ENCODE measurements around the gene BACE1. TPM values are rescaled to one million over a fixed set of nuclear protein-coding genes. Genes with fewer than 3 reads are reported as not detected.

BACE1 gene
- total and polyA plus RNA-seq, 4 donors = 7.3 to 21.8 (median 14.1) TPM

DNA sequence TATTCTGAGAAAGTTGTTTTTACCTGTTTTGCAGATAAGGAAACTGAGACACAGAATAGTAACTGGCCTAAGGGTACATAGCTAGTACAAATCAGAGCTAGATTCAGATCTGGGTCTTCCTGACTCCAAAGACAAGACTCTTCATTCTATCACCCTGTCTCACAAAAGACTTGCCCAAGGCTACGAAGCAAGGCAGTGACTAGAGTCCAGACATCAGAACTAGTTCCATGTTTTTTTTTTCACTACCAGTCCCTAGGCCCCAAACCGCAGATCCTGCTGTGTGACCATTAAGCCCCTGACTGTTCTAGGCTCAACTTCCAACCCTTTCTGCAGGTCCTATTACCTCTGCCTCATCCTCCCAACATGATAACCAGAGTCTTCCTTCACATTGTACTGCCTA is 23.4 kb downstream of the BACE1 start:
- peaks cover 14 to 66% (median 27%) of the 10 kb centered on the region in 4 donors for H3K36me3 ChIP-seq (ENCODE audit: control insufficient read depth in 4 of 4, insufficient read depth in 3 of 4, low read depth in 1 of 4, low read length in 3 of 4)
- H3K4me3 ChIP-seq (ENCODE audit: low read depth in 1 of 3, low read length in 3 of 3) = no peak overlapping the region
- H3K27me3 ChIP-seq (ENCODE audit: control insufficient read depth in 4 of 4, insufficient read depth in 4 of 4, low read length in 3 of 4) = no peaks in the 10 kb centered on the region
- 97% methylated on average over 2 of the region's 2 CpGs for WGBS
- DNase-seq (ENCODE audit: low spot score) = no peak
- H3K9me3 ChIP-seq (ENCODE audit: control insufficient read depth in 4 of 4, low read length in 3 of 4) = no peaks in the 10 kb centered on the region
- no peak overlapping the region for H3K27ac ChIP-seq (ENCODE audit: low read depth in 1 of 2, low read length in 2 of 2)
- TF ChIP-seq EGR1 (IDR thresholded peaks at IDR 0.05; ENCODE audit: low read depth in 2 of 2) = no peak
- TF ChIP-seq, protein P1, sequence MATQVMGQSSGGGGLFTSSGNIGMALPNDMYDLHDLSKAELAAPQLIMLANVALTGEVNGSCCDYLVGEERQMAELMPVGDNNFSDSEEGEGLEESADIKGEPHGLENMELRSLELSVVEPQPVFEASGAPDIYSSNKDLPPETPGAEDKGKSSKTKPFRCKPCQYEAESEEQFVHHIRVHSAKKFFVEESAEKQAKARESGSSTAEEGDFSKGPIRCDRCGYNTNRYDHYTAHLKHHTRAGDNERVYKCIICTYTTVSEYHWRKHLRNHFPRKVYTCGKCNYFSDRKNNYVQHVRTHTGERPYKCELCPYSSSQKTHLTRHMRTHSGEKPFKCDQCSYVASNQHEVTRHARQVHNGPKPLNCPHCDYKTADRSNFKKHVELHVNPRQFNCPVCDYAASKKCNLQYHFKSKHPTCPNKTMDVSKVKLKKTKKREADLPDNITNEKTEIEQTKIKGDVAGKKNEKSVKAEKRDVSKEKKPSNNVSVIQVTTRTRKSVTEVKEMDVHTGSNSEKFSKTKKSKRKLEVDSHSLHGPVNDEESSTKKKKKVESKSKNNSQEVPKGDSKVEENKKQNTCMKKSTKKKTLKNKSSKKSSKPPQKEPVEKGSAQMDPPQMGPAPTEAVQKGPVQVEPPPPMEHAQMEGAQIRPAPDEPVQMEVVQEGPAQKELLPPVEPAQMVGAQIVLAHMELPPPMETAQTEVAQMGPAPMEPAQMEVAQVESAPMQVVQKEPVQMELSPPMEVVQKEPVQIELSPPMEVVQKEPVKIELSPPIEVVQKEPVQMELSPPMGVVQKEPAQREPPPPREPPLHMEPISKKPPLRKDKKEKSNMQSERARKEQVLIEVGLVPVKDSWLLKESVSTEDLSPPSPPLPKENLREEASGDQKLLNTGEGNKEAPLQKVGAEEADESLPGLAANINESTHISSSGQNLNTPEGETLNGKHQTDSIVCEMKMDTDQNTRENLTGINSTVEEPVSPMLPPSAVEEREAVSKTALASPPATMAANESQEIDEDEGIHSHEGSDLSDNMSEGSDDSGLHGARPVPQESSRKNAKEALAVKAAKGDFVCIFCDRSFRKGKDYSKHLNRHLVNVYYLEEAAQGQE (IDR thresholded peaks at IDR 0.05) = no peak
- TF ChIP-seq, protein P2, sequence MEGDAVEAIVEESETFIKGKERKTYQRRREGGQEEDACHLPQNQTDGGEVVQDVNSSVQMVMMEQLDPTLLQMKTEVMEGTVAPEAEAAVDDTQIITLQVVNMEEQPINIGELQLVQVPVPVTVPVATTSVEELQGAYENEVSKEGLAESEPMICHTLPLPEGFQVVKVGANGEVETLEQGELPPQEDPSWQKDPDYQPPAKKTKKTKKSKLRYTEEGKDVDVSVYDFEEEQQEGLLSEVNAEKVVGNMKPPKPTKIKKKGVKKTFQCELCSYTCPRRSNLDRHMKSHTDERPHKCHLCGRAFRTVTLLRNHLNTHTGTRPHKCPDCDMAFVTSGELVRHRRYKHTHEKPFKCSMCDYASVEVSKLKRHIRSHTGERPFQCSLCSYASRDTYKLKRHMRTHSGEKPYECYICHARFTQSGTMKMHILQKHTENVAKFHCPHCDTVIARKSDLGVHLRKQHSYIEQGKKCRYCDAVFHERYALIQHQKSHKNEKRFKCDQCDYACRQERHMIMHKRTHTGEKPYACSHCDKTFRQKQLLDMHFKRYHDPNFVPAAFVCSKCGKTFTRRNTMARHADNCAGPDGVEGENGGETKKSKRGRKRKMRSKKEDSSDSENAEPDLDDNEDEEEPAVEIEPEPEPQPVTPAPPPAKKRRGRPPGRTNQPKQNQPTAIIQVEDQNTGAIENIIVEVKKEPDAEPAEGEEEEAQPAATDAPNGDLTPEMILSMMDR (IDR thresholded peaks at IDR 0.05; ENCODE audit: low read depth, low read length, missing input control) = no peak
- TF ChIP-seq TAF1 (conservative IDR thresholded peaks at IDR 0.05) = no peak
- no peak for TF ChIP-seq NR2F2 (IDR thresholded peaks at IDR 0.05)
- TF ChIP-seq, protein P3, sequence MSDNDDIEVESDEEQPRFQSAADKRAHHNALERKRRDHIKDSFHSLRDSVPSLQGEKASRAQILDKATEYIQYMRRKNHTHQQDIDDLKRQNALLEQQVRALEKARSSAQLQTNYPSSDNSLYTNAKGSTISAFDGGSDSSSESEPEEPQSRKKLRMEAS (IDR thresholded peaks at IDR 0.05) = no peak
- H3K9ac ChIP-seq (ENCODE audit: low read depth in 1 of 2, low read length in 2 of 2) = no peak overlapping the region
- no peaks in the 10 kb centered on the region for H3K4me1 ChIP-seq (ENCODE audit: control insufficient read depth in 4 of 4, insufficient read depth in 4 of 4, low read length in 3 of 4)

DNA sequence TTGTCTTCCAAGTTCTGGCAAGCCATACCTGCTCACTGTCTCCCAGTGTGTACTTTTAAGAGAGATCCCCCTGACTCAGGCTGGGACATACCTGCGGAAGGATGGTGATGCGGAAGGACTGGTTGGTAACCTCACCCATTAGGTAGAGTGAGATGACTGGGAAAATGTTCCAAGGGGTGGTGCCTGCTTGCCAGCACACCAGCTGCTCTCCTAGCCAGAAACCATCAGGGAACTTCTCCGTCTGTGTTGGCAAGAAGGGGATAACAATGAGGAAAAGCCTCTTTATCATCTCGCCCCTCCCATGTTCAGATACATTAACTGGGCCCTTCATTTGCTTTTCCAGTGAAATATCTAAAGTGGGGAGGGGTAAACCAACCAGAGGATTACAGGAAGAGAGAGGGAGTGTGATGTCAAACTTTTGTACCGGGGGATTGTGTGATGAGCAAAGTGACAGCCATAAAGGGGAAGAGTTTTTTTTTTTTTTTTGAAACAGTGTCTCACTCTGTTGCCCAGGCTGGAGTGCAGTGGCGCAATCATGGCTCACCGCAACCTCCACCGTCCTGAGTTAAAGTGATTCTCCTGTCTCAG is 25.2 kb downstream of the BACE1 start, which contains the start of gene BACE1-AS:
Gene BACE1-AS, plus strand, starts transcription at position 538 of the 588 bp plus-strand sequence.
- Histone ChIP-seq H3K4me3 (ENCODE audit: low read depth in 1 of 3, low read length in 3 of 3) (no peak within 1 kb of the TSS), H3K36me3 (ENCODE audit: control insufficient read depth in 4 of 4, insufficient read depth in 3 of 4, low read depth in 1 of 4, low read length in 3 of 4) (peaks cover 14 to 71% (median 29%) of the 10 kb centered on the region in 4 donors), H3K9ac (ENCODE audit: low read depth in 1 of 2, low read length in 2 of 2) (no peak within 1 kb of the TSS), H3K9me3 (ENCODE audit: control insufficient read depth in 4 of 4, low read length in 3 of 4) (no peaks in the 10 kb centered on the region), H3K4me1 (ENCODE audit: control insufficient read depth in 4 of 4, insufficient read depth in 4 of 4, low read length in 3 of 4) (no peaks in the 10 kb centered on the region), H3K27me3 (ENCODE audit: control insufficient read depth in 4 of 4, insufficient read depth in 4 of 4, low read length in 3 of 4) (no peaks in the 10 kb centered on the region), H3K27ac (ENCODE audit: low read depth in 1 of 2, low read length in 2 of 2) (no peak within 1 kb of the TSS)
- 96% methylated on average over 8 of the region's 8 CpGs for WGBS
- TF ChIP-seq, protein P4, sequence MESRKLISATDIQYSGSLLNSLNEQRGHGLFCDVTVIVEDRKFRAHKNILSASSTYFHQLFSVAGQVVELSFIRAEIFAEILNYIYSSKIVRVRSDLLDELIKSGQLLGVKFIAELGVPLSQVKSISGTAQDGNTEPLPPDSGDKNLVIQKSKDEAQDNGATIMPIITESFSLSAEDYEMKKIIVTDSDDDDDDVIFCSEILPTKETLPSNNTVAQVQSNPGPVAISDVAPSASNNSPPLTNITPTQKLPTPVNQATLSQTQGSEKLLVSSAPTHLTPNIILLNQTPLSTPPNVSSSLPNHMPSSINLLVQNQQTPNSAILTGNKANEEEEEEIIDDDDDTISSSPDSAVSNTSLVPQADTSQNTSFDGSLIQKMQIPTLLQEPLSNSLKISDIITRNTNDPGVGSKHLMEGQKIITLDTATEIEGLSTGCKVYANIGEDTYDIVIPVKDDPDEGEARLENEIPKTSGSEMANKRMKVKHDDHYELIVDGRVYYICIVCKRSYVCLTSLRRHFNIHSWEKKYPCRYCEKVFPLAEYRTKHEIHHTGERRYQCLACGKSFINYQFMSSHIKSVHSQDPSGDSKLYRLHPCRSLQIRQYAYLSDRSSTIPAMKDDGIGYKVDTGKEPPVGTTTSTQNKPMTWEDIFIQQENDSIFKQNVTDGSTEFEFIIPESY (IDR thresholded peaks at IDR 0.05) = no peak
- TF ChIP-seq NR2F2 (IDR thresholded peaks at IDR 0.05) (no peak), RAD21 (IDR thresholded peaks at IDR 0.05) (no peak), YY1 (IDR thresholded peaks at IDR 0.05) (no peak), JUND (IDR thresholded peaks at IDR 0.05) (no peak)
- no peak for DNase-seq (ENCODE audit: low spot score)
